ENCODE results near the gene ADGRV1. TPM values are rescaled to one million over a fixed set of nuclear protein-coding genes. Genes with fewer than 3 reads are reported as not detected.
A peak's percentile ranks its signal among the peaks of the same experiment; 100 is the strongest.
"Not testable (repeated sequence)": the region's sequence is repeated elsewhere in the genome, so short reads cannot be mapped to it uniquely, and the experiment has no call there.

The ADGRV1 gene
- total RNA-seq, 1 donor from 2014 or later = 18.2 TPM

DNA sequence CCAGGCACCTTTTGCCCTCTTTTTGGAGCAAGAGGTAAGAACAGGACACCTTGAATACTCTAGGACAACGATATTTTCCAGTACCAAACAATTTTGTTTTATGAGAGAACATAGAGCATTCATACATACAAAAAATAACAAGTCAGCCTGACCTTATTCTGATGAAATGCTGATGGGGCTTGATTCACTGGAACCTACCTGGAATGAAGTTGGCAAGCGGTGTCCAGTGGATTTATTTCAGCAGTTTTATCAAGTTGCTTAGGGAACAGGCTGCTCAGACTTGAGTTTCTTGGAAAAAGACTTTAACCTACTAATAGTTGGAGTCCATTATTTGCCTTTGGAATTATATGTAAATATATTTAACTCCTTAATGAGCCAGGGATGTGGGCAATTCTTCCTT, 502.5 kb downstream of the ADGRV1 start:
- H3K4me3 Mint-ChIP-seq (ENCODE audit: unreplicated experiment) = no peak overlapping the region
- H3K27me3 Mint-ChIP-seq (ENCODE audit: unreplicated experiment) = no peaks in the 10 kb centered on the region
- H3K27ac Mint-ChIP-seq (ENCODE audit: unreplicated experiment) = no peak overlapping the region
- no peaks in the 10 kb centered on the region for H3K36me3 Mint-ChIP-seq (ENCODE audit: unreplicated experiment)
- H3K4me1 Mint-ChIP-seq (ENCODE audit: low read depth, unreplicated experiment) = peaks cover 7% of the 10 kb centered on the region
- H3K9me3 Mint-ChIP-seq (ENCODE audit: unreplicated experiment) = no peaks in the 10 kb centered on the region
- DNase-seq = no peak
- TF ChIP-seq, protein P1, sequence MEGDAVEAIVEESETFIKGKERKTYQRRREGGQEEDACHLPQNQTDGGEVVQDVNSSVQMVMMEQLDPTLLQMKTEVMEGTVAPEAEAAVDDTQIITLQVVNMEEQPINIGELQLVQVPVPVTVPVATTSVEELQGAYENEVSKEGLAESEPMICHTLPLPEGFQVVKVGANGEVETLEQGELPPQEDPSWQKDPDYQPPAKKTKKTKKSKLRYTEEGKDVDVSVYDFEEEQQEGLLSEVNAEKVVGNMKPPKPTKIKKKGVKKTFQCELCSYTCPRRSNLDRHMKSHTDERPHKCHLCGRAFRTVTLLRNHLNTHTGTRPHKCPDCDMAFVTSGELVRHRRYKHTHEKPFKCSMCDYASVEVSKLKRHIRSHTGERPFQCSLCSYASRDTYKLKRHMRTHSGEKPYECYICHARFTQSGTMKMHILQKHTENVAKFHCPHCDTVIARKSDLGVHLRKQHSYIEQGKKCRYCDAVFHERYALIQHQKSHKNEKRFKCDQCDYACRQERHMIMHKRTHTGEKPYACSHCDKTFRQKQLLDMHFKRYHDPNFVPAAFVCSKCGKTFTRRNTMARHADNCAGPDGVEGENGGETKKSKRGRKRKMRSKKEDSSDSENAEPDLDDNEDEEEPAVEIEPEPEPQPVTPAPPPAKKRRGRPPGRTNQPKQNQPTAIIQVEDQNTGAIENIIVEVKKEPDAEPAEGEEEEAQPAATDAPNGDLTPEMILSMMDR (IDR thresholded peaks at IDR 0.05; ENCODE audit: partially characterized antibody, unreplicated experiment) = no peak

- H3K4me1 Mint-ChIP-seq (ENCODE audit: low read depth, unreplicated experiment) = peaks cover 7% of the 10 kb centered on the region
- H3K4me3 Mint-ChIP-seq (ENCODE audit: unreplicated experiment) = no peak overlapping the region
- TF ChIP-seq, protein P1 (IDR thresholded peaks at IDR 0.05; ENCODE audit: partially characterized antibody, unreplicated experiment) = no peak
- H3K27me3 Mint-ChIP-seq (ENCODE audit: unreplicated experiment) = no peaks in the 10 kb centered on the region
- no peaks in the 10 kb centered on the region for H3K36me3 Mint-ChIP-seq (ENCODE audit: unreplicated experiment)
- H3K27ac Mint-ChIP-seq (ENCODE audit: unreplicated experiment) = peak overlapping the region; percentile 60
- H3K9me3 Mint-ChIP-seq (ENCODE audit: unreplicated experiment) = no peaks in the 10 kb centered on the region
- no peak for DNase-seq
Measured at GRCh38 chr5:91061946-91062562, 503.5 kb downstream of the ADGRV1 start.

DNA sequence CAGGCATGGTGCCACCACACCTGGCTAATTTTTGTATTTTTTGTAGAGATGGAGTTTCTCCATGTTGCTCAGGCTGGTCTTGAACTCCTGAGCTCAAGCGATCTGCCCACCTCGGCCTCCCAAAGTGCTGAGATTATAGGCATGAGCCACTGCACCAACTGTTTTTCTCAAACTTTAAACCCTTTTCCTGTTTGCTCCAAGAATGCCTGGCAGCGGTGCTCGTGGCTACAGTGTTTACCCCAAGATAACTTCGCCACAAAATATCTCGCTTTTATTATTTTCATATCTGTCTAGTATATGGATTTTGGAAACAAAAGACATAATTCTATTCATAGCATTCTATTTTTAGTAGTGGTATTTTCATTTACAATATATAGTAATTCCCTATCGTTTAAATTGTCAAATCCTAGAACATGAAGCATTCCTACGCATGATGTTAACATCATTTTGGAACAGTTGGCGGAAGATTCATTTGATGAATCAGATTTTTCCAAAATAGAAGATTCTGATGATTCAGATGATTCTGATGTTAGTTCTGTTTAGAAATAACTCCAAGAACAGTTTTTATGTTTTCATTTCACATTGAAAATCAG, 504.6 kb downstream of the ADGRV1 start:
- not testable (repeated sequence) for H3K4me3 Mint-ChIP-seq (ENCODE audit: unreplicated experiment); H3K36me3 Mint-ChIP-seq (ENCODE audit: unreplicated experiment); DNase-seq; H3K27me3 Mint-ChIP-seq (ENCODE audit: unreplicated experiment); H3K27ac Mint-ChIP-seq (ENCODE audit: unreplicated experiment); H3K9me3 Mint-ChIP-seq (ENCODE audit: unreplicated experiment); H3K4me1 Mint-ChIP-seq (ENCODE audit: low read depth, unreplicated experiment)

- no peak overlapping the region for H3K4me3 Mint-ChIP-seq (ENCODE audit: unreplicated experiment)
Measured at GRCh38 chr5:91065496-91065895, 506.9 kb downstream of the ADGRV1 start.

GRCh38 chr5:91069364-91069763, 510.8 kb downstream of the ADGRV1 start:
- Mint-ChIP-seq H3K27ac (ENCODE audit: unreplicated experiment) (no peak overlapping the region), H3K36me3 (ENCODE audit: unreplicated experiment) (no peaks in the 10 kb centered on the region), H3K4me1 (ENCODE audit: low read depth, unreplicated experiment) (no peaks in the 10 kb centered on the region), H3K9me3 (ENCODE audit: unreplicated experiment) (no peaks in the 10 kb centered on the region), H3K4me3 (ENCODE audit: unreplicated experiment) (no peak overlapping the region), H3K27me3 (ENCODE audit: unreplicated experiment) (no peaks in the 10 kb centered on the region)
- DNase-seq = no peak
- TF ChIP-seq, protein P1 (IDR thresholded peaks at IDR 0.05; ENCODE audit: partially characterized antibody, unreplicated experiment) = no peak

More at GRCh38 chr5:91065496-91065895, 506.9 kb downstream of the ADGRV1 start:
- TF ChIP-seq, protein P1 (IDR thresholded peaks at IDR 0.05; ENCODE audit: partially characterized antibody, unreplicated experiment) = no peak
- H3K27me3 Mint-ChIP-seq (ENCODE audit: unreplicated experiment) = no peaks in the 10 kb centered on the region
- H3K27ac Mint-ChIP-seq (ENCODE audit: unreplicated experiment) = no peak overlapping the region
- H3K36me3 Mint-ChIP-seq (ENCODE audit: unreplicated experiment) = no peaks in the 10 kb centered on the region
- H3K9me3 Mint-ChIP-seq (ENCODE audit: unreplicated experiment) = no peaks in the 10 kb centered on the region
- DNase-seq = no peak
- H3K4me1 Mint-ChIP-seq (ENCODE audit: low read depth, unreplicated experiment) = peaks cover 7% of the 10 kb centered on the region

Measured in glutamatergic neuron (in vitro differentiated cells).